Fibroblast of the aortic adventitia (primary cell): ENCODE measurements around the gene SIK3. TPM values are rescaled to one million over a fixed set of nuclear protein-coding genes. Genes with fewer than 3 reads are reported as not detected.

Experiments
- DNase-seq: peaks from one replicate; pipeline ENCODE4 v3.0.0-alpha.2; 2010; ENCODE audit warnings: low read depth
- H3K4me3 ChIP-seq: 2 replicates; pipeline ENCODE4 v1.5.1; 2011; ENCODE audit warnings: low read depth, mild to moderate bottlenecking, control low read depth, low read length, moderate library complexity
- total RNA-seq: library from RNA; depleted of rRNA; stranded (reverse); fragments of >200 nt; gene quantifications from 2 replicates; pipeline ENCODE4 v1.2.3, GENCODE V29; 2012; ENCODE audit warnings: low replicate concordance
- TF ChIP-seq, protein P1 (sequence below): IDR thresholded peaks from 2 replicates; pipeline ENCODE4 v1.5.1; 2011; ENCODE audit warnings: mild to moderate bottlenecking, low read length, control low read depth, inconsistent platforms; ENCODE audit not compliant: insufficient read depth

Gene SIK3
- total RNA-seq, 1 donor: 18.4 TPM

DNA sequence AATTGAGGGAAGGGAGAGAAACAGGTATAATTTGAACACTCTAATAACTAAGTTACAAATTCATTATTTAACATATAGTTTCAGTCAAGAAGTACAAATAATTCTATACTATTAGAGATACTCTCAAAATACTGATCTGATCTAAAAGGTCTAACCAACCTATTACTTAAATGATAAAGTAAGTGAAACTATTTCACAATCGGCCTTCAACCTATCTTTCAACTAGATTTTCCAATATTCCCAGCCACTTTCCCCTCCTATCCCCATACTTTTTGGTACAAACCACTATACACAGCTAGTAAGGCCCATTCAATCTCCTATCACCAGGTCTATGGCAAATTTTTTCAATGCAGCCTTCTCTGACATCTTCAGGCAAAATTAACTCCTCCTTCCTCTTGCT, 106.7 kb downstream of the SIK3 start:
- H3K4me3 ChIP-seq: no peak overlapping the region
- DNase-seq: no peak
- TF ChIP-seq, protein P1, sequence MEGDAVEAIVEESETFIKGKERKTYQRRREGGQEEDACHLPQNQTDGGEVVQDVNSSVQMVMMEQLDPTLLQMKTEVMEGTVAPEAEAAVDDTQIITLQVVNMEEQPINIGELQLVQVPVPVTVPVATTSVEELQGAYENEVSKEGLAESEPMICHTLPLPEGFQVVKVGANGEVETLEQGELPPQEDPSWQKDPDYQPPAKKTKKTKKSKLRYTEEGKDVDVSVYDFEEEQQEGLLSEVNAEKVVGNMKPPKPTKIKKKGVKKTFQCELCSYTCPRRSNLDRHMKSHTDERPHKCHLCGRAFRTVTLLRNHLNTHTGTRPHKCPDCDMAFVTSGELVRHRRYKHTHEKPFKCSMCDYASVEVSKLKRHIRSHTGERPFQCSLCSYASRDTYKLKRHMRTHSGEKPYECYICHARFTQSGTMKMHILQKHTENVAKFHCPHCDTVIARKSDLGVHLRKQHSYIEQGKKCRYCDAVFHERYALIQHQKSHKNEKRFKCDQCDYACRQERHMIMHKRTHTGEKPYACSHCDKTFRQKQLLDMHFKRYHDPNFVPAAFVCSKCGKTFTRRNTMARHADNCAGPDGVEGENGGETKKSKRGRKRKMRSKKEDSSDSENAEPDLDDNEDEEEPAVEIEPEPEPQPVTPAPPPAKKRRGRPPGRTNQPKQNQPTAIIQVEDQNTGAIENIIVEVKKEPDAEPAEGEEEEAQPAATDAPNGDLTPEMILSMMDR: no peak

DNA sequence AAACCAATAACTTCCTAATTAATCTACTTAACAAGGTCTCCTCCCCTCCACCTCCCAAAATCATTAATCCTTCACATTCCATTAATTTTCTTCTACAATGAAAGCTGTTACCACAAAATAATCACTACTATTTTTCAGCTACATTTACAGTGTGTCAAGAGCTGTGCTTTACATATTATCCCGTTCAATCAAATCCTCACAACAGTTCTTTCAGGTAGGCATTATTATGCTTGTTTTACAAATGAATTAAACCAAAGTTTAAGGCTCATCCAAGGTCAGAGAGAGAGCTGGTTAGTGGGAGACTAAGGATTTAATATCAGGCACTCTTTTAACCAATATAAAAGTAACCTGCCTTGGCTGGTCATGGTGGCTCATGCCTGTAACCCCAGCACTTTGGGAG, 107.4 kb downstream of the SIK3 start:
- DNase-seq: no peak
- no peak overlapping the region for H3K4me3 ChIP-seq
- TF ChIP-seq, protein P1: no peak

DNA sequence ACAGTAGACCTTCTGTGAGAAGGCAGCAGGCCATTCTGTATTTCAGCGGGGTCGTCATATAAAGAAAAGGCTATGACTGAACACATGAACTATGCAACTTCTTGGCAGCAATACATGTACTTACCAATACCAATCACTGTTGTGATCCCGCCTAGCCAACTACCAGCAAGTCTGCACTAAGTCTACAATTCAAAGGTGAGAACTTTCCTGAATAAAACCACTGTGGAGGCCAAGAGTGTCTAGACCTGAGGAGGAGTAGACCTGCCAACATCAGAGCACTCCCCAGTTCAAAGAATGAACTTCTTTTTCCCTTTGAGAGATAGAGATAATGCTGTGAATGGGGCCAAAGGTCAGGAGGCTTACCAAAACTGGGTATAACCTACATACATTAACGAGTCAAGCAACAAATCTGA, 108.2 kb downstream of the SIK3 start:
- TF ChIP-seq, protein P1: no peak
- no peak overlapping the region for H3K4me3 ChIP-seq
- peak; percentile 90 for DNase-seq

DNA sequence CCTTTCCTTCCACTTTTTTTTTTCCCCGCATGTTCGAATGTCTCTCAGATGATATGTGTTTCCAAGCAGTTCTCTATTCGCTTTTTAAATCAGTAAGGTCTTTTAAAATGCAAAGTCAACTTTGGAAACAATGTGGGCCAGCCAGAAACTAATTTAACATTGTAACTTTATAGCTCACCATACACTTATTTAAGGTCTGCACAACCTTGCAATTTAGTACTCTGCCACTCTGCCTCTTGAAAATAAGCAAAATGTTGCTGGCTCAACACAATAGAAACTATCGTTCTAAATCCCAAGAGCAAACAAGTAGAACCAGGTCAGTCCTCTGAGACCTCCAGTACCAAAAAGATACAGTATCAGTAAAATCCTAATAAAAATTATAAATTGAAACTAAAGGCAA, 109.0 kb downstream of the SIK3 start:
- TF ChIP-seq, protein P1: no peak
- DNase-seq: no peak
- H3K4me3 ChIP-seq: no peak overlapping the region

DNA sequence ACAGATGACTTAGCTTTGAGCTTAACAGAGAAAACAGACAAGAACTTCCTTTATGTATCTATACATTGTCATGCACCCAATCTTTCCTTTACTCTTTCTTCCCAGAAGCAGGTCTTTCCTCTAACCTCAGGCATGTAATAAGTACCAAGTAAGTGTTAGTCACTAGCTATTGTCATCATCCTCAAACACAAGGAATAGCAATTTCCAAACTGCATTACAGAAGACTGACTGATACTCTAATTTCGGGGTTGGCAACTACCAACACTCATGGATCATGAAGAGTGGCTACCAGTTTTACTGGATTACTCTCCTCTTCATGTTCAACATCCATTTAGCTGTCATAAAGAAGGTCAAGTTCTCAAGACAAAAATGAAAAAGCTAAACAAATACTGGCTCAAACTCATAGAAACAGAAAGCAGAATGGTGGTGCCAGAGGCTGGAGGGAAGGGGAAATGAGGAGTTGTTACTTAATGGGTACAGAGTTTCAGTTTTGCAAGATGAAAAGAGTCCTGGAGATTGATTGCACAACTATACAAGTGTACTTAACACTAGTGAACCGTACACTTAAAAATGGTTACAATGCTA, 111.6 kb downstream of the SIK3 start:
- DNase-seq: peak; percentile 85
- no peak overlapping the region for H3K4me3 ChIP-seq
- TF ChIP-seq, protein P1: no peak

DNA sequence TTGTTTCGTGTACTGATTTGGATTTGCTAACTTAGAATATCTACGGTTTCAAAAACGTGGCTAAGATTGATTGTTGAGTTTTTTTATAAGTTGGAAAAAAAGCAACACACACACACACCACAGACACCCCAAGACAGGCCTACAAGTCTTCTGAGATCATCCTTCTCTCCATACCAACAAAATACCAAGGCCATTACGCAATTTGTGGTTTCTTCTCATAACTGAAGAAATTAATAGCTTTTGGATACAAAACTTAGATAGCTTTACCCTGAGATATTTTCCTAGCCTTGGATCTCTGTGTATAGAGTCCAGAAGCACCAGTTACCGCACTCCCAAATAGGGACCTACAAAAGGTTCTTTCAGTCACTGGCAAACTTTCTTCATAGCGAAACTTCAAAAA, 113.6 kb downstream of the SIK3 start:
- TF ChIP-seq, protein P1: no peak
- H3K4me3 ChIP-seq: peak overlapping the region; percentile 36
- DNase-seq: peak; percentile 98

DNA sequence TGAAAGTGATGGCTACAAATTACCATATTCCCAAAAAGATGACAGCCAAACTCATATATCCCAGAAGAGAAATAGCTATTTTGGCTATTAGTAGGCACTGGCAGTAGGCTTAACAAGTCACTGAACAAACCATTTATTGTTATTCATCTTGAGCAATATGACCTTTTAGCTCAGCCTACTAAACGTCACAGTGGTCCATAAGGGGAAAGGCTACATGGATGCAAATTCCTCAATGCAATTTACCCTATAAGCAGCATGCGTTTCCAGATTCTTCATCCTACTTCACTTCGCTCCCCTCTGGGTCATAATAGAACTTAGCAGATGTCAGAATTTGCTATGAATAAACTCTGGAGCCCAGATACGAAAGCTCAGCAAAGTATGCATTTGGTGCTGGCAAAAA, 114.0 kb downstream of the SIK3 start:
- no peak for DNase-seq
- peak overlapping the region; percentile 36 for H3K4me3 ChIP-seq
- TF ChIP-seq, protein P1: no peak
